Sigmoid colon (tissue), 7 donors: ENCODE results near the gene FGF3. TPM values are rescaled to one million over a fixed set of nuclear protein-coding genes. Genes with fewer than 3 reads are reported as not detected.
A peak's percentile ranks its signal among the peaks of the same experiment; 100 is the strongest.

Source experiments
- DNase-seq: peaks from one replicate; pipeline ENCODE4 v3.0.0-alpha.2; 2019
- H3K27ac ChIP-seq, 4 donors: fragments of 200-600 bp; sonication (generic); one replicate each; pipeline ENCODE4 v1.5.1; 2016 to 2019; ENCODE audit warnings: mild to moderate bottlenecking in 1 of 4
- H3K27me3 ChIP-seq, 3 donors: fragments of 200-600 bp; sonication (generic); one replicate each; pipeline ENCODE4 v1.5.1; 2019; ENCODE audit warnings: mild to moderate bottlenecking in 1 of 3
- H3K36me3 ChIP-seq, 4 donors: fragments of 200-600 bp; sonication (generic); one replicate each; pipeline ENCODE4 v1.5.1; 2016 to 2019
- H3K4me1 ChIP-seq, 4 donors: fragments of 200-600 bp; sonication (generic); one replicate each; pipeline ENCODE4 v1.5.1; 2017 to 2019
- H3K4me3 ChIP-seq, 4 donors: fragments of 200-600 bp; sonication (generic); one replicate each; pipeline ENCODE4 v1.5.1; 2017 to 2019; ENCODE audit warnings: mild to moderate bottlenecking in 2 of 4, moderate library complexity in 1 of 4
- H3K9me3 ChIP-seq, 4 donors: fragments of 200-600 bp in 3 of 4; sonication (generic) in 3 of 4; one replicate each; pipeline versions ENCODE4 v1.5.1 to v1.6.1; 2013 to 2019
- EP300 ChIP-seq, 4 donors: sonication (generic); formaldehyde crosslinking; IDR thresholded peaks; one replicate each; pipeline ENCODE4 v1.6.1; 2017; ENCODE audit warnings: antibody characterized with exemption in 4 of 4
- POLR2A ChIP-seq, 2 donors: fragments of 450-650 bp; IDR thresholded peaks; one replicate each; pipeline ENCODE4 v1.6.1; 2016; ENCODE audit warnings: antibody characterized with exemption in 2 of 2, mild to moderate bottlenecking in 2 of 2, moderate library complexity in 2 of 2
- POLR2AphosphoS5 ChIP-seq, 4 donors: sonication (generic); formaldehyde crosslinking; IDR thresholded peaks; one replicate each; pipeline ENCODE4 v1.6.1; 2017; ENCODE audit warnings: antibody characterized with exemption in 4 of 4
- WGBS, 2 donors: extraction: QIAGEN DNeasy Blood & Tissue Kit; methylation state at CpG; one replicate each; pipeline ENCODE4 v1.1.7; 2013; 5-methylcytosine and 5-hydroxymethylcytosine counted together
- intact Hi-C: fragments of 100-400 bp; cut with DNase I; formaldehyde crosslinking; loops from one replicate; pipeline ENCODE4 v1.15.1; 2023
- polyA plus RNA-seq, 3 donors: library from polyadenylated mRNA; stranded (reverse); fragments of 200-250 nt; gene quantifications; one replicate each; pipeline ENCODE4 v1.2.3, GENCODE V29; 2013
- total RNA-seq, 4 donors: library from RNA; depleted of rRNA; stranded (reverse); fragments of >200 nt; gene quantifications; one replicate each; pipeline ENCODE4 v1.1.0, GENCODE V29; 2016
- TF ChIP-seq, protein P1 (sequence below), 4 experiments: fragments of 450-650 bp in 3 of 4; fragments of 200-600 bp in 1 of 4; IDR thresholded peaks; one replicate each; pipeline ENCODE4 v1.5.1; 2016 to 2019; ENCODE audit warnings: antibody characterized with exemption in 4 of 4, mild to moderate bottlenecking in 3 of 4, moderate library complexity in 2 of 4
- donor health status: healthy with polysubstance abuse.
- donor health status: Bipolar disorder and iron deficiency.
- donor health status: healthy.

Gene FGF3
- total and polyA plus RNA-seq, 7 donors: not detected

DNA sequence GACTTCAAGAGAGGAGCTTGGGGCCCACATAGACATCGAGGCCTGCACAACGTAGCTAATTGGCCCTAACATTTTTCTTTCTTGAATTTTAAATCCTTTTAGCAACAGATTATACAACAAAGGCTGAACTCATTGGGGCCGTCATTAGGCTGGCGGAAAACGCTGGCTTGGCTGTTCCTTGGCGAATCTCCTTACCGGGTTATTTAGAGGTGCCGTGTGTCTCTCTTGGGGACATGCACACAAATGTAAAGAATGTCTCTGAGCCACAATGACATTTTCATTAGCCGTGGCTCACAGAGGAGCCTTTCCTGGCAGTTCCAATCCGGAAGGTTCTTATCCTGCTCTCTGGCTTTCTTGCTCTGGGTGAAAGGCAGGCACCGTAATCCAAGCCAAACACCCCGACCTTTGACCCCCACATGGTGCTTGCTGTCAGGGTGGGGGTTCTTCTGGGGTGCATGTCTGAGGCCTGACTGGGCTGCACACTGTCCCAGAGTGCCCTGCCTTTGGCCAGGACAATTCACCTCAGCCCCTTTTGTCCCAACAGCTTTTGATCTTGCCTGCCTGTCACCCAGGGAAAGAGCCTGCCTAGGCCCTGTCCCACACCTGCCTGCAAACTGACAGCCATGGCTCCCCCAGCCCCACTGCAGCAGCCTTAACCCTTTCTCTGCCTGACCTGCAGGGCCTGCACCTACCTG lies 9.2 kb upstream of the FGF3 start:
- H3K4me1 ChIP-seq: no peaks in the 10 kb centered on the region
- intact Hi-C loops: no loop called here

GRCh38 chr11:69826773-69827172 lies 7.6 kb upstream of the FGF3 start:
- Histone ChIP-seq H3K27me3 (peaks cover 0 to 35% (median 0%) of the 10 kb centered on the region in 3 donors), H3K27ac (no peak overlapping the region), H3K4me3 (no peak overlapping the region), H3K4me1 (no peaks in the 10 kb centered on the region), H3K9me3 (no peaks in the 10 kb centered on the region), H3K36me3 (no peaks in the 10 kb centered on the region)
- TF ChIP-seq EP300 (IDR thresholded peaks at IDR 0.05): no peak
- TF ChIP-seq POLR2AphosphoS5 (IDR thresholded peaks at IDR 0.05): no peak
- no peak for TF ChIP-seq POLR2A (IDR thresholded peaks at IDR 0.05)
- TF ChIP-seq, protein P1, sequence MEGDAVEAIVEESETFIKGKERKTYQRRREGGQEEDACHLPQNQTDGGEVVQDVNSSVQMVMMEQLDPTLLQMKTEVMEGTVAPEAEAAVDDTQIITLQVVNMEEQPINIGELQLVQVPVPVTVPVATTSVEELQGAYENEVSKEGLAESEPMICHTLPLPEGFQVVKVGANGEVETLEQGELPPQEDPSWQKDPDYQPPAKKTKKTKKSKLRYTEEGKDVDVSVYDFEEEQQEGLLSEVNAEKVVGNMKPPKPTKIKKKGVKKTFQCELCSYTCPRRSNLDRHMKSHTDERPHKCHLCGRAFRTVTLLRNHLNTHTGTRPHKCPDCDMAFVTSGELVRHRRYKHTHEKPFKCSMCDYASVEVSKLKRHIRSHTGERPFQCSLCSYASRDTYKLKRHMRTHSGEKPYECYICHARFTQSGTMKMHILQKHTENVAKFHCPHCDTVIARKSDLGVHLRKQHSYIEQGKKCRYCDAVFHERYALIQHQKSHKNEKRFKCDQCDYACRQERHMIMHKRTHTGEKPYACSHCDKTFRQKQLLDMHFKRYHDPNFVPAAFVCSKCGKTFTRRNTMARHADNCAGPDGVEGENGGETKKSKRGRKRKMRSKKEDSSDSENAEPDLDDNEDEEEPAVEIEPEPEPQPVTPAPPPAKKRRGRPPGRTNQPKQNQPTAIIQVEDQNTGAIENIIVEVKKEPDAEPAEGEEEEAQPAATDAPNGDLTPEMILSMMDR (IDR thresholded peaks at IDR 0.05): no peak
- WGBS, 2 donors: 92 to 93% methylated on average over 10 of the region's 10 CpGs
- DNase-seq: no peak
- intact Hi-C loops: no loop called here

More for the DNA sequence above, 9.2 kb upstream of the FGF3 start:
- DNase-seq: peak; percentile 38
- H3K4me3 ChIP-seq: no peak overlapping the region
- H3K9me3 ChIP-seq: no peaks in the 10 kb centered on the region
- peaks cover 0 to 28% (median 0%) of the 10 kb centered on the region in 3 donors for H3K27me3 ChIP-seq
- WGBS, 2 donors: 61 to 75% methylated on average over 12 of the region's 12 CpGs
- TF ChIP-seq POLR2AphosphoS5 (IDR thresholded peaks at IDR 0.05) (no peak), POLR2A (IDR thresholded peaks at IDR 0.05) (no peak), EP300 (IDR thresholded peaks at IDR 0.05) (no peak)
- TF ChIP-seq, protein P1 (IDR thresholded peaks at IDR 0.05): no peak
- no peaks in the 10 kb centered on the region for H3K36me3 ChIP-seq
- no peak overlapping the region for H3K27ac ChIP-seq

DNA sequence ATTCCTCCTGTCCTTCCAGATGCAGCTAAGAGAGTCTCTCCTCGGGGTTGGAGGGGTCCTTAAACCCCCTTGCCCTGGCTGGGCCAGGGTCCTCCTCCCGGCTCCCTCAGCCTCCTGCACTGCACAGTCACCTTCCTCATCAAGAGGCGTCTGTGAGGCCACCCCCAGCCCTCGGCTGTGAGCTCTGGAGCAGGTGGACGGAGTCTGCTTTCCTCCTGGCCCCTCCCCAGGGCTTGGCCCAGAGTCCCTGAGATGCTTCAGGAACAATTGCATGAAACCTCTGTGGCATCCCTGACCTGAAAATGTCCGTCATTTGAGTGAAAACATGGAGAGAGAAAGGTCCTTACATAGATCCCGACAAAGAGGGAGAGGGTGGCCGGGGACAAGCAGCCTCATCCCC lies 6.7 kb upstream of the FGF3 start:
- no peaks in the 10 kb centered on the region for H3K36me3 ChIP-seq
- peaks cover 0 to 43% (median 0%) of the 10 kb centered on the region in 3 donors for H3K27me3 ChIP-seq
- no peak for TF ChIP-seq EP300 (IDR thresholded peaks at IDR 0.05)
- no peak for TF ChIP-seq POLR2A (IDR thresholded peaks at IDR 0.05)
- TF ChIP-seq, protein P1 (IDR thresholded peaks at IDR 0.05): no peak
- TF ChIP-seq POLR2AphosphoS5 (IDR thresholded peaks at IDR 0.05): no peak
- DNase-seq: no peak
- no peaks in the 10 kb centered on the region for H3K9me3 ChIP-seq
- no peak overlapping the region for H3K27ac ChIP-seq
- 59 to 67% methylated on average over 8 of the region's 8 CpGs for WGBS, 2 donors
- intact Hi-C loops: no loop called here
- no peak overlapping the region for H3K4me3 ChIP-seq
- H3K4me1 ChIP-seq: no peaks in the 10 kb centered on the region

DNA sequence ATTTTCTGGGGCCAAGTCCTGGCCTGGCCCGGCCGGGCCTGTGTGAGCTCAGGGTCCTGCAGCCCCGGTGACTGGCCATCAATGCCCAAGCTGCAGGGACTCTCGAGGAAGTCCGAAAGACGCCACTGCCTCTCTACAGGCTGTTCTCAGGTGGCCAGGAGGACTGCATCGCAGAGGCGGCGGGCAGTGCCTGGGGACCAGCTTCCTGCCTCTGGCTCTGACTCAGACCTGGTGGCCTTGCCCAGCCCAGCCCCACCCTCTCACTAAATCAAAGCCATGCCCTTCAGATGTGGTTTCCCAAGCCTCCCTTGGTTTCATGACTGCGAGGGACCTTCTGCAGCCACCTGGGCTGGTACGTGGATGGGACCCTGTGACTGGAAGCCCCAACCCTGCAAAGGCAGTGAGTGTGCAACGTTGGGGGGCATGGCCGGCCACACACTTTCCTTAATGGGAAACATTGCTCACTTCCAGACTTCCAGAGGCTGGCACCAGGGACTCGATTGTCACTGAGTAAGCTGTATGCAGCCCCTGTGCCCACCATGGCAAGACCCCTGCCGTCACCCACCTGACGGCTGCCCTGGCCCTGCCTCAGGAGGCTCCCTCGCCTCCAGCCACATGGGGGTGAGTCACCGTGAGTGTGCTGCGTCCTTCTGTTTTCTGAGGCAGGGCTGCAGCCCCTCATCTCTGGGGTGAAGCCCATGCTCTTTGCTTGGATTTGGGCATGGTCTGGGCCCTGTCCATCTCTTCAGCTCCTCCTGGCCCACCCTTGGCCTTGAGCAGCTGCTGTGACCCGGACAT lies 6.0 kb upstream of the FGF3 start:
- H3K9me3 ChIP-seq: no peaks in the 10 kb centered on the region
- no peak overlapping the region for H3K27ac ChIP-seq
- no peak for DNase-seq
- WGBS, 2 donors: 47 to 77% methylated on average over 20 of the region's 20 CpGs
- TF ChIP-seq EP300 (IDR thresholded peaks at IDR 0.05) (no peak), POLR2A (IDR thresholded peaks at IDR 0.05) (no peak), POLR2AphosphoS5 (IDR thresholded peaks at IDR 0.05) (no peak)
- TF ChIP-seq, protein P1 (IDR thresholded peaks at IDR 0.05): no peak
- no peaks in the 10 kb centered on the region for H3K36me3 ChIP-seq
- H3K27me3 ChIP-seq: peaks cover 0 to 50% (median 4%) of the 10 kb centered on the region in 3 donors
- intact Hi-C loops: no loop called here
- H3K4me1 ChIP-seq: no peaks in the 10 kb centered on the region
- no peak overlapping the region for H3K4me3 ChIP-seq
